SK-N-SH (cell line): ENCODE measurements around the gene ATP5MC3. TPM values are rescaled to one million over a fixed set of nuclear protein-coding genes. Genes with fewer than 3 reads are reported as not detected.

ENCODE experiments used
- polyA plus RNA-seq, 3 experiments: library from polyadenylated mRNA; depleted of rRNA; stranded (reverse); fragments of >200 nt; gene quantifications; 2 replicates each; pipeline ENCODE4 v1.2.3, GENCODE V29; 2012
- small RNA-seq, 7 experiments: library from RNA; depleted of rRNA; stranded (forward); fragments of <200 nt; gene quantifications; one replicate each; pipeline ENCODE3, GENCODE V24; 2012

The ATP5MC3 gene
- polyA plus RNA-seq, 1 of the 3 experiments (the other 2 are of a cell fraction) = 365 TPM

Small RNAs within 50 kb of the gene (small RNA-seq; reads per million reads assigned to genes)
- gene MIR933 = 0 to 0.21 (median 0) reads per million in 7 experiments

Other genes starting within 250 kb of the ATP5MC3 start
- gene CHN1, start 176.3 kb downstream of the ATP5MC3 start, polyA plus RNA-seq (2012; rRNA removed) = 31.6 and 46.9 TPM in 2 replicates
- 19.0 and 25.7 TPM in 2 replicates for gene ATF2, start 13.5 kb downstream of the ATP5MC3 start, polyA plus RNA-seq (2012; rRNA removed)